ENCODE measurements around the gene ELOVL1. TPM values are rescaled to one million over a fixed set of nuclear protein-coding genes. Genes with fewer than 3 reads are reported as not detected.

The ELOVL1 gene
- total RNA-seq, 2 donors from 2014 or later, result 24.3 to 41.4 TPM

- DNase-seq (ENCODE audit: low spot score), result no peak
- H3K9me3 ChIP-seq, result peaks cover 0 to 18% of the 10 kb centered on the region in 2 donors
- H3K4me1 ChIP-seq, result peaks cover 0 to 17% of the 10 kb centered on the region in 2 donors
- no peaks in the 10 kb centered on the region for H3K36me3 ChIP-seq
- no peaks in the 10 kb centered on the region for H3K27me3 ChIP-seq
- no peak overlapping the region for H3K27ac ChIP-seq
- TF ChIP-seq, protein P1, sequence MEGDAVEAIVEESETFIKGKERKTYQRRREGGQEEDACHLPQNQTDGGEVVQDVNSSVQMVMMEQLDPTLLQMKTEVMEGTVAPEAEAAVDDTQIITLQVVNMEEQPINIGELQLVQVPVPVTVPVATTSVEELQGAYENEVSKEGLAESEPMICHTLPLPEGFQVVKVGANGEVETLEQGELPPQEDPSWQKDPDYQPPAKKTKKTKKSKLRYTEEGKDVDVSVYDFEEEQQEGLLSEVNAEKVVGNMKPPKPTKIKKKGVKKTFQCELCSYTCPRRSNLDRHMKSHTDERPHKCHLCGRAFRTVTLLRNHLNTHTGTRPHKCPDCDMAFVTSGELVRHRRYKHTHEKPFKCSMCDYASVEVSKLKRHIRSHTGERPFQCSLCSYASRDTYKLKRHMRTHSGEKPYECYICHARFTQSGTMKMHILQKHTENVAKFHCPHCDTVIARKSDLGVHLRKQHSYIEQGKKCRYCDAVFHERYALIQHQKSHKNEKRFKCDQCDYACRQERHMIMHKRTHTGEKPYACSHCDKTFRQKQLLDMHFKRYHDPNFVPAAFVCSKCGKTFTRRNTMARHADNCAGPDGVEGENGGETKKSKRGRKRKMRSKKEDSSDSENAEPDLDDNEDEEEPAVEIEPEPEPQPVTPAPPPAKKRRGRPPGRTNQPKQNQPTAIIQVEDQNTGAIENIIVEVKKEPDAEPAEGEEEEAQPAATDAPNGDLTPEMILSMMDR (IDR thresholded peaks at IDR 0.05), result no peak
- H3K4me3 ChIP-seq, result no peak overlapping the region
Observed at GRCh38 chr1:43327549-43328292, 40.1 kb downstream of the ELOVL1 start.

GRCh38 chr1:43325381-43325780 is 42.4 kb downstream of the ELOVL1 start:
- no peak overlapping the region for H3K4me3 ChIP-seq

GRCh38 chr1:43324810-43325209 is 43.0 kb downstream of the ELOVL1 start:
- Histone ChIP-seq H3K4me3 (no peak overlapping the region), H3K9me3 (peaks cover 0 to 18% of the 10 kb centered on the region in 2 donors), H3K27ac (no peak overlapping the region), H3K36me3 (no peaks in the 10 kb centered on the region), H3K27me3 (no peaks in the 10 kb centered on the region), H3K4me1 (peaks cover 0 to 6% of the 10 kb centered on the region in 2 donors)
- DNase-seq (ENCODE audit: low spot score), result no peak
- TF ChIP-seq, protein P1 (IDR thresholded peaks at IDR 0.05), result no peak

More at GRCh38 chr1:43325381-43325780, 42.4 kb downstream of the ELOVL1 start:
- TF ChIP-seq, protein P1 (IDR thresholded peaks at IDR 0.05), result no peak
- no peak for DNase-seq (ENCODE audit: low spot score)
- no peaks in the 10 kb centered on the region for H3K27me3 ChIP-seq
- H3K27ac ChIP-seq, result no peak overlapping the region
- peaks cover 0 to 18% of the 10 kb centered on the region in 2 donors for H3K9me3 ChIP-seq
- H3K36me3 ChIP-seq, result no peaks in the 10 kb centered on the region
- peaks cover 0 to 12% of the 10 kb centered on the region in 2 donors for H3K4me1 ChIP-seq

DNA sequence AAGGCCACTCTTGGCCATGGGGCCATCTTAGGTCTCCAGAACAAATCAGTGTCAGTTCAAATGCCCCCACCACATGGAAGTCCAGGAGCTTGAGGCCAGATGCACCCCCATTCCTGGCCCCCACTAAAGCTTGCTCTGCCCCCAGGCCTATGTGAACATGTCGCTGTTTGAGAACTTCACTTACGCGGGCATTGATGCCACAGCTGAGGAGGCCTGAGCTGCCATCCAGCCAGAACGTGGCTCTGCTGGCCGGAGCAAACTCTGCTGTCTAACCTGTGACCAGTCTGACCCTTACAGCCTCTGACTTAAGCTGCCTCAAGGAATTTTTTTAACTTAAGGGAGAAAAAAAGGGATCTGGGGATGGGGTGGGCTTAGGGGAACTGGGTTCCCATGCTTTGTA is 45.3 kb downstream of the ELOVL1 start:
- Histone ChIP-seq H3K4me1 (no peaks in the 10 kb centered on the region), H3K27ac (no peak overlapping the region), H3K36me3 (no peaks in the 10 kb centered on the region), H3K27me3 (no peaks in the 10 kb centered on the region), H3K9me3 (peaks cover 0 to 14% of the 10 kb centered on the region in 2 donors), H3K4me3 (no peak overlapping the region)
- TF ChIP-seq, protein P1 (IDR thresholded peaks at IDR 0.05), result no peak
- DNase-seq (ENCODE audit: low spot score), result no peak

DNA sequence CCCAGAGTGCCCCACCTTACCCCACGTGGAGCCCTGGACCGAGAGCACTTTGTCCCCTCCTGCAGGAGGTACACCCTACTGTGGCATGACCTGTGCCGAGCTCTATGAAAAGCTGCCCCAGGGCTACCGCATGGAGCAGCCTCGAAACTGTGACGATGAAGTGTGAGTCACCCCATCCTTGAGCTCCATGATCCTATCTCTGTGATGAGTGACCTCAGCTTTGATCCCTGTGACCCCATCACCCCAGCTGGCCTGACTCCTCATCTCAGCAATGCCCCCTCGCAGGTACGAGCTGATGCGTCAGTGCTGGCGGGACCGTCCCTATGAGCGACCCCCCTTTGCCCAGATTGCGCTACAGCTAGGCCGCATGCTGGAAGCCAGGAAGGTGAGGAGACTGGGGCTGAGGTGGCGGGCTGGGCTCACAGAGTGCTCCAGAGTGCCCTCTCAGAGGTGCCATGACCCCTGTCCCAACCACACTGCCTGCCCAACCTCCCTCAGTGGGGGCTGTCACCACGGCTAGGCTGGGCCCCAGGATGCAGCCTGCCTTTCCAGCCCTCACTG is 46.4 kb downstream of the ELOVL1 start:
- no peaks in the 10 kb centered on the region for H3K27me3 ChIP-seq
- H3K27ac ChIP-seq, result no peak overlapping the region
- H3K36me3 ChIP-seq, result no peaks in the 10 kb centered on the region
- H3K4me1 ChIP-seq, result no peaks in the 10 kb centered on the region
- no peak overlapping the region for H3K4me3 ChIP-seq
- DNase-seq (ENCODE audit: low spot score), result no peak
- TF ChIP-seq, protein P1 (IDR thresholded peaks at IDR 0.05), result no peak
- peaks cover 0 to 14% of the 10 kb centered on the region in 2 donors for H3K9me3 ChIP-seq

Data from right atrium auricular region (tissue), 2 donors.